RWPE2 (cell line): Measurements from ENCODE around the gene MTG1.

ENCODE experiments used
- ATAC-seq: fragments of 200-7000 bp; cut with Tn5 transposase; 3 replicates; pipeline ENCODE4 v1.9.1; 2021; ENCODE audit warnings: low read depth
- DNase-seq: peaks from one replicate; pipeline ENCODE4 v3.0.0-alpha.2; 2020; ENCODE audit warnings: low spot score
- H3K27ac ChIP-seq: fragments of 450-650 bp; 2 replicates; pipeline ENCODE4 v1.5.1; 2017; ENCODE audit warnings: mild to moderate bottlenecking; ENCODE audit not compliant: poor library complexity, severe bottlenecking
- H3K27me3 ChIP-seq: fragments of 250-450 bp; sonication (Bioruptor Pico); 2 replicates; pipeline ENCODE4 v1.5.1; 2021; ENCODE audit warnings: mild to moderate bottlenecking, moderate library complexity; ENCODE audit not compliant: insufficient read depth, poor library complexity, severe bottlenecking
- H3K36me3 ChIP-seq: fragments of 250-450 bp; sonication (Bioruptor Pico); 2 replicates; pipeline ENCODE4 v1.5.1; 2020; ENCODE audit warnings: low read depth, mild to moderate bottlenecking, moderate library complexity
- H3K4me1 ChIP-seq: fragments of 250-450 bp; sonication (Bioruptor Pico); 2 replicates; pipeline ENCODE4 v1.5.1; 2021; ENCODE audit warnings: mild to moderate bottlenecking, moderate library complexity; ENCODE audit not compliant: insufficient read depth, poor library complexity, severe bottlenecking
- H3K4me3 ChIP-seq: fragments of 250-450 bp; sonication (Bioruptor Pico); 2 replicates; pipeline ENCODE4 v1.5.1; 2021; ENCODE audit warnings: mild to moderate bottlenecking, moderate library complexity; ENCODE audit not compliant: severe bottlenecking
- H3K9me3 ChIP-seq: fragments of 250-450 bp; sonication (Bioruptor Pico); 2 replicates; pipeline ENCODE4 v1.5.1; 2021; ENCODE audit warnings: mild to moderate bottlenecking, moderate library complexity; ENCODE audit not compliant: severe bottlenecking
- CTCF ChIP-seq: fragments of 450-650 bp; IDR thresholded peaks from one replicate; pipeline ENCODE4 v1.5.1; 2017; ENCODE audit warnings: mild to moderate bottlenecking, moderate library complexity; ENCODE audit not compliant: poor library complexity, severe bottlenecking

MTG1 gene

GRCh38 chr10:133397938-133398337, 4.0 kb downstream of the MTG1 start:
- H3K27me3 ChIP-seq, result no peaks in the 10 kb centered on the region
- peaks cover 50% of the 10 kb centered on the region for H3K36me3 ChIP-seq
- no peaks in the 10 kb centered on the region for H3K4me1 ChIP-seq
- no peak overlapping the region for H3K27ac ChIP-seq
- H3K4me3 ChIP-seq, result no peak overlapping the region
- ATAC-seq, result no peak
- no peak for TF ChIP-seq CTCF
- peak; percentile 15 for DNase-seq
- no peaks in the 10 kb centered on the region for H3K9me3 ChIP-seq

GRCh38 chr10:133399123-133399601, 5.2 kb downstream of the MTG1 start:
- ATAC-seq (no peak), DNase-seq (peak; percentile 62)
- H3K9me3 ChIP-seq, result no peaks in the 10 kb centered on the region
- H3K4me3 ChIP-seq, result no peak overlapping the region
- no peak for TF ChIP-seq CTCF
- no peaks in the 10 kb centered on the region for H3K4me1 ChIP-seq
- H3K27ac ChIP-seq, result no peak overlapping the region
- H3K36me3 ChIP-seq, result peaks cover 54% of the 10 kb centered on the region
- H3K27me3 ChIP-seq, result no peaks in the 10 kb centered on the region

- no peak overlapping the region for H3K4me3 ChIP-seq
- H3K27ac ChIP-seq, result no peak overlapping the region
- H3K4me1 ChIP-seq, result no peaks in the 10 kb centered on the region
- no peaks in the 10 kb centered on the region for H3K27me3 ChIP-seq
- no peaks in the 10 kb centered on the region for H3K9me3 ChIP-seq
- no peak for TF ChIP-seq CTCF
- H3K36me3 ChIP-seq, result peaks cover 63% of the 10 kb centered on the region
- ATAC-seq (no peak), DNase-seq (peak; percentile 30)
These were observed 6.9 kb downstream of the MTG1 start for GRCh38 chr10:133400624-133401424.

- Histone ChIP-seq H3K27ac (no peak overlapping the region), H3K4me1 (no peaks in the 10 kb centered on the region), H3K9me3 (no peaks in the 10 kb centered on the region), H3K36me3 (peaks cover 62% of the 10 kb centered on the region), H3K27me3 (no peaks in the 10 kb centered on the region), H3K4me3 (no peak overlapping the region)
- peak; percentile 27 for DNase-seq
- ATAC-seq, result no peak
- TF ChIP-seq CTCF, result no peak
These were observed 7.5 kb downstream of the MTG1 start for GRCh38 chr10:133401500-133401899.
